Measurements from ENCODE around the gene HS3ST5. TPM values are rescaled to one million over a fixed set of nuclear protein-coding genes. Genes with fewer than 3 reads are reported as not detected.
A peak's percentile ranks its signal among the peaks of the same experiment; 100 is the strongest.

HS3ST5 gene, protein sequence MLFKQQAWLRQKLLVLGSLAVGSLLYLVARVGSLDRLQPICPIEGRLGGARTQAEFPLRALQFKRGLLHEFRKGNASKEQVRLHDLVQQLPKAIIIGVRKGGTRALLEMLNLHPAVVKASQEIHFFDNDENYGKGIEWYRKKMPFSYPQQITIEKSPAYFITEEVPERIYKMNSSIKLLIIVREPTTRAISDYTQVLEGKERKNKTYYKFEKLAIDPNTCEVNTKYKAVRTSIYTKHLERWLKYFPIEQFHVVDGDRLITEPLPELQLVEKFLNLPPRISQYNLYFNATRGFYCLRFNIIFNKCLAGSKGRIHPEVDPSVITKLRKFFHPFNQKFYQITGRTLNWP
- polyA plus RNA-seq (2013, experiment 1 of 2), result 2.0 TPM
- 2.1 TPM for polyA plus RNA-seq (2013, experiment 2 of 2)

DNA sequence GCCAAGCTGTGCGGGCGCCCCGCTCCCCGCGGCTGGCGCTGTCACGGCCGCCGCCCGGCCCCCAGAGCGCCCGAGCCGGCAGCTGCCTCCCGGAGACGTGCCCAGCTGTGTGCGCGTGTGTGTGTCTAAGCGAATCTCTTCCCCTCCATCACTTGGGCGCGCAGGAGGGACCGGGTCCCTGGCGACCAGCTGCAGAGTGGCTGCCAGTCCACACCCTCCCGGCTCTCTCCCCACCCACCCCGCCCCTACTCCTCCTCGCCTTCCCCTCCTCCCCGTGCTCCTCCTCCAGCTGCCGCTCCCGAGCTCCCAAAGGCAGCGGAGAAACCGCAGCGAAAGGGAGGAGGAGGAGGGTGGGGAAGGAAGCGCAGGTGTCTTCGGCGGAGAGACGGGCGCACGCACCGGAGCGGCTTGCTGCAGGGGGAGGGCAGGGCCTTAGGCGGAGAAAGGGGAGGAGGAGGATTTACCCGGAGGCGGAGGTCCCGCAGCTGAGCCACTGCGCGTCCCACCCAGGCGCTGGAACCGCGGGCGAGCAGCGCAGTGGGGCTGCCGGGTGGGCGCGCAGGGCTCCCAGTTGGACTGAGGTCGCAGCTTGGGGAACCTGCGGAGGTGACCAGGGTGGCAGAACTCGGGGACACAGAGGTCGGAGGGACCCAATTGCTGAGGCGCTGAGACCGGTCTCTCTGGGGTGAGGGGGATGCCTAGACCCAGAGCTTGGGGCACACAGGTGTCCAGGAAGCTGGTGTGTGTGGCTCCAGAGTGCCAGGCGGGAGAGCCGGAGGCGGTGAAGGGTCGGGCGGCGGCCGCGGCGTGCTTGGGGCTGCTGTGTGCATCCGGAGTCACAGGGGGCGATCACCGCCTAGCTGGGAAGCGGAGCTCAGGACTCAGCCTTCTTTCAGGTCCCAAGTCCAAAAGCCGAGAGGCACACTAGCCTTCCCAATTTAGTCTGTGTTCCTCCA lies at the start of gene HS3ST5:
Gene HS3ST5 (minus strand): TSS at position 198 of the 956 bp plus-strand sequence. CDS start 280,178 bp downstream, outside the sequence.
- Histone ChIP-seq H3K4me1 (ENCODE audit: control insufficient read depth, insufficient read depth, low read length, poor library complexity, severe bottlenecking) (no peaks in the 10 kb centered on the region), H3K4me3 (ENCODE audit: extremely low read depth, insufficient read depth, low read length, poor library complexity, severe bottlenecking) (peak within 1 kb of the TSS; percentile 63), H3K36me3 (ENCODE audit: control insufficient read depth, insufficient read depth, low read length) (no peaks in the 10 kb centered on the region), H3K27ac (ENCODE audit: low read depth, low read length, severe bottlenecking) (no peak within 1 kb of the TSS), H3K9me3 (ENCODE audit: control insufficient read depth, low read length) (no peaks in the 10 kb centered on the region)
- 1% methylated on average over 37 to 50 of the region's 73 CpGs for WGBS, 2 experiments (ENCODE audit: insufficient coverage in 2 of 2)

DNA sequence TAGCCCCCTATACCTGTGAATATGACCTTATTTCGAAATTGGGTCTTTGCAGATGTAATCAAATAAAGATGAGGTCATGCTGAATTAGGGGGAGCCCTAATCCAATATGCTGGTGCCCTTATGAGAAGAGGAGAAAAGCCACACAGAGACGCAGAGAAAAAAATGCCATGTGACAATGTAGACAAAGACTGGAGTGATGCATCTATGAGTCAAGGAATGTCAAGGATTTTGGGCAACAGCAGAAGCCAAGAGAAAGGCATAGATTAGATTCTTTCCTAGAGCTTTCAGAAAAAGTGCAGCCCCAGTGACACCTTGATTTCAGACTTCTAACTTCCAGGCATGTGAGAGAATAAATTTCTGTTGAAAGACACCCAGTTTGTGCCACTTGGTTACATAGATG lies 47.4 kb upstream of the HS3ST5 start:
- no peak overlapping the region for H3K4me3 ChIP-seq (ENCODE audit: extremely low read depth, insufficient read depth, low read length, poor library complexity, severe bottlenecking)
- H3K9me3 ChIP-seq (ENCODE audit: control insufficient read depth, low read length), result no peaks in the 10 kb centered on the region
- H3K36me3 ChIP-seq (ENCODE audit: control insufficient read depth, insufficient read depth, low read length), result no peaks in the 10 kb centered on the region
- no peak overlapping the region for H3K27ac ChIP-seq (ENCODE audit: low read depth, low read length, severe bottlenecking)
- WGBS, 2 experiments (ENCODE audit: insufficient coverage in 2 of 2), result 67 to 79% methylated on average over 2 of the region's 2 CpGs
- H3K4me1 ChIP-seq (ENCODE audit: control insufficient read depth, insufficient read depth, low read length, poor library complexity, severe bottlenecking), result peaks cover 17% of the 10 kb centered on the region

DNA sequence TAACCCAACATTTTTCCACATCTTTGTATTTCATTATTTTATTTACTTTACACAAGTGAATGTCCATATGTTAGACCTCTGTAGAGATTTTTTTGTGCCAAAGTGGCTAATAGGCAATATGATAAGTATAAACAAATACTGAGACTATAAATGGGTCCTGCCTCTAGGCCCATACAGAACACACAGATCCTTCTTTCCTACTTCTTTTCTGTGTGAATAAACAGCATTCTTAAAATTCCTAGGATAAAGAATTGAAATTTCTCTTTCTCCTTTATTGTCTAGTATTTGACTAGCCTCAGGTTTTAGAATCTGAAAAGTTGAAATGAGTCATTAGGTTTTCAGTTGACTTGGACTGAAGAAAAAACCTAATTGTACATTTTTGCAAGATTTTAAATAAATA lies 46.3 kb upstream of the HS3ST5 start:
- no peak overlapping the region for H3K4me3 ChIP-seq (ENCODE audit: extremely low read depth, insufficient read depth, low read length, poor library complexity, severe bottlenecking)
- no peak overlapping the region for H3K27ac ChIP-seq (ENCODE audit: low read depth, low read length, severe bottlenecking)
- H3K4me1 ChIP-seq (ENCODE audit: control insufficient read depth, insufficient read depth, low read length, poor library complexity, severe bottlenecking), result peaks cover 17% of the 10 kb centered on the region
- H3K36me3 ChIP-seq (ENCODE audit: control insufficient read depth, insufficient read depth, low read length), result no peaks in the 10 kb centered on the region
- H3K9me3 ChIP-seq (ENCODE audit: control insufficient read depth, low read length), result no peaks in the 10 kb centered on the region

DNA sequence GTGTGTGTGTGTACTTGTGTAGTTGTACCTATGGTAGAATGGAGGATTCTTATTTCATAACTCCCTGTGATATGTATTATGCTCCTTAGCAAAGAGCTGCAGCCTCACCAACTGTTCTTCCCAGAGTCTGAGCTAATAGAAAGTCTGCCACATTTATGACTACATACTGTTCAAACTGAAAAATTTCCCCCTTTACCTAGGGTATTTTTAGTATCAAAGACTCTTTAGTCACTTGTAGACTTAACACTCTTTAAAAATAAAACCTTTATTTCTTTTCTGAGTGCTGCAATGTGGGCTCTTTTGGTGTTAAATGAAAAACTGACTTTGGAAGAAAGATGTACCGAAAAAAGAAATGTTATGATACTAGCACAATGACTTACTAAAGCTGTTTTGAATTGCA lies 39.6 kb upstream of the HS3ST5 start:
- Histone ChIP-seq H3K4me3 (ENCODE audit: extremely low read depth, insufficient read depth, low read length, poor library complexity, severe bottlenecking) (no peak overlapping the region), H3K4me1 (ENCODE audit: control insufficient read depth, insufficient read depth, low read length, poor library complexity, severe bottlenecking) (no peaks in the 10 kb centered on the region), H3K36me3 (ENCODE audit: control insufficient read depth, insufficient read depth, low read length) (no peaks in the 10 kb centered on the region), H3K9me3 (ENCODE audit: control insufficient read depth, low read length) (no peaks in the 10 kb centered on the region), H3K27ac (ENCODE audit: low read depth, low read length, severe bottlenecking) (no peak overlapping the region)
- WGBS, 2 experiments (ENCODE audit: insufficient coverage in 2 of 2), result no CpG with 5 or more reads among the region's 1 CpG

DNA sequence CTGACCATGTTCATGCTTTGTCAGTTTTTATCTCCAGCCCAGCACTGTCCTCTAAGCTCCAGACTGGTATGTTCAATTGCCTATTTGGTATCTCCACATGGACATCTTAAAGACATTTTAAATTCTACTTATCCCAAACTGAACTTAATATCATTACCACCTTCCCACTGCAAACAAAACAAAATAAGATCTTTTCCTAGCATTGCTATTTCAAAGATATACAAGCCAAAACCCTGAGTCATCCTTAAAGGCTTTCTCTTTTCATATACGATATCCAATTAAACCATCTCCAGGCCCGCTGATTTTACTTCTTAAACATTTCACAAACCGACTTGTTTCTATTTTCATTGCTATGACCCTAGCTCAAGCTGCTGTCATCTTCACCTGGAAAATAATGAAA lies 35.1 kb upstream of the HS3ST5 start:
- H3K27ac ChIP-seq (ENCODE audit: low read depth, low read length, severe bottlenecking), result no peak overlapping the region
- H3K4me1 ChIP-seq (ENCODE audit: control insufficient read depth, insufficient read depth, low read length, poor library complexity, severe bottlenecking), result peaks cover 3% of the 10 kb centered on the region
- no peak overlapping the region for H3K4me3 ChIP-seq (ENCODE audit: extremely low read depth, insufficient read depth, low read length, poor library complexity, severe bottlenecking)
- H3K9me3 ChIP-seq (ENCODE audit: control insufficient read depth, low read length), result no peaks in the 10 kb centered on the region
- no peaks in the 10 kb centered on the region for H3K36me3 ChIP-seq (ENCODE audit: control insufficient read depth, insufficient read depth, low read length)
- WGBS, 2 experiments (ENCODE audit: insufficient coverage in 2 of 2), result 92% methylated on average over 3 of the region's 3 CpGs

DNA sequence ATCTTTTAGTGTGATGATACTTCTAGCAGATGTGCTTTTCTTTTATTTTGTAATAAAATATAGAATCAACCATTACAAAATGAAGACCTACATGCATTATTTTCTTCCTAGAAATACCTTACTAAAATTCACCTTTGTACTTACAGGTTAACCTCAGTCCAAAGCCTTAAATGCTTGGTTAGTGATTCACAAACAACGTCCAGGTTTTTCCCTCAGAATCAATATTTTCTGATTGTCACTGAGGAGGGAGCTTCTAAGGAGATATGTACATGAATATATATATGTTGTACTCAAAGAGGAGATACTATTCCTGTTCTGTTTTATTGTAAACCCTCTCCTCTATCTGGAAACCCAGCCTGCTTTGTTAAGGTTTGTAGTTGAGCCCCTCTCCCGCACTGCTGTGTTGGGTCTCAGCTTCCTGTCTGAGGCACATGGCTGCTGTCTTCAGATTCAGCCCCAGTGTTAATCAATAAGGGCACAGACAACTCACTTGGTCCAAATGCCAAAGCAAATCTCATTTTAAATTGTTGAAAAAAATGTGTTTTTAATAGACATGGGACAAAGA lies 33.9 kb upstream of the HS3ST5 start:
- WGBS, 2 experiments (ENCODE audit: insufficient coverage in 2 of 2), result 73% methylated on average over 1 of the region's 2 CpGs; no CpG with 5 or more reads in 1 of the 2 experiments
- Histone ChIP-seq H3K4me3 (ENCODE audit: extremely low read depth, insufficient read depth, low read length, poor library complexity, severe bottlenecking) (no peak overlapping the region), H3K36me3 (ENCODE audit: control insufficient read depth, insufficient read depth, low read length) (no peaks in the 10 kb centered on the region), H3K4me1 (ENCODE audit: control insufficient read depth, insufficient read depth, low read length, poor library complexity, severe bottlenecking) (peaks cover 3% of the 10 kb centered on the region), H3K9me3 (ENCODE audit: control insufficient read depth, low read length) (no peaks in the 10 kb centered on the region), H3K27ac (ENCODE audit: low read depth, low read length, severe bottlenecking) (no peak overlapping the region)

DNA sequence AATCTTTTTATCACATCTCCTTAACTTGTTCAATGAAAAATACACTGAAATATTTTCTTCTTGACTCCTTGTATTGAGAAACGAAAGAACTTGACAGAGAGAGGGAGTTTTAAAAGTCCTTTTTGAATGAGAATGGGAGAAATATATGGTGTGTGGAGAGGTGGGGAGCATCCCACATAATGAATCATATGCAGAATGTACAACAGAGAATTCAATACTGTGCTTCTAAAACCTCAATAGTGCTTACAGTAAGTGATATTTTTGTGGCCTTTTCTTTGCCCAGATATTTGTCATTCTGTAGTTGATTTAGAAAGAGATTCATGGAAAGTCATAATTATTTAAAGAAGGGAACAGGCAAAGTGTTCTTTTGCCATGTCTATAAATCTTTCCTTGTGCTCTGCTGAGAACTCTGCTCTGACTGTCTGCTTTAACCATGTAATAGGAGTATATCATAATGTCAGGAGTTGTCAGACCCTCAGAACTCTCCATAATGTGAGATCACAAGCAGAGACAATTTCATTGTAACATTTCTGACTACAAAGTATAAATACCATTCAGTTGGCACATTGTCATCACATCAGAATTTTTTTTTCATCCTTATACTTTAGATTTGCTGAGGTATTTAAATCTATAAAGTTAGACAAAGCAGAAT lies 32.8 kb upstream of the HS3ST5 start:
- H3K9me3 ChIP-seq (ENCODE audit: control insufficient read depth, low read length), result no peaks in the 10 kb centered on the region
- no peak overlapping the region for H3K27ac ChIP-seq (ENCODE audit: low read depth, low read length, severe bottlenecking)
- no CpG with 5 or more reads among the region's 1 CpG for WGBS, 2 experiments (ENCODE audit: insufficient coverage in 2 of 2)
- peaks cover 3% of the 10 kb centered on the region for H3K4me1 ChIP-seq (ENCODE audit: control insufficient read depth, insufficient read depth, low read length, poor library complexity, severe bottlenecking)
- H3K36me3 ChIP-seq (ENCODE audit: control insufficient read depth, insufficient read depth, low read length), result no peaks in the 10 kb centered on the region
- no peak overlapping the region for H3K4me3 ChIP-seq (ENCODE audit: extremely low read depth, insufficient read depth, low read length, poor library complexity, severe bottlenecking)

DNA sequence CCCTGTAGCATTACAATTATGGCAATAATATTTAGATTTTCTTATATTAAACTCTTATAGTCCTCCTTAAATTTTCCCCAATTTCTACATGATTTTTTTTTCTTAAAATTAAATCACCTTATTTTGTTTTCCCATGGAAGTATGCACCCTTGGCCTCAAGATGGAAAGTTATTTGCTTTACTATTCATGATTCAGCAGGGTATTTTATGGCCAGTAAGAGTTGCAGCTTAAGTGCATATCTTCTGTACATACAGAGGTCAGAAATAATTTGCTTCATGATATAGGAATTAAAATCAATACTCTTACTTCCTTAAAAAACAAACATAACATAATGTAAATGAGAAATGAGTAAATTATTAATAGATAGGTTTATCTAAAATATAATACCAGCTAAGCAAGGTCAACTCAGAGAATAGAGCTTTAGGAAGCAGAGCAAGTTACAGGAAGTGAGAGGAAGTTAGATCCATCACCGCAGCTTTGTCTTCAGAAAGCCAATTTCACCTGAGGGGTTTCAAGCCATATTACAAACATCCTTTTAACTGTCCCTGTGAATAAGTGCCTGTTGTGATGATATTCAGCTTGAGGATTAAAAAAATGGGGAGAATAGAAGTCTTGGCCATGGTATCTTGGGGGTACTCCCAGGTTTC lies 24.6 kb upstream of the HS3ST5 start:
- Histone ChIP-seq H3K27ac (ENCODE audit: low read depth, low read length, severe bottlenecking) (no peak overlapping the region), H3K4me1 (ENCODE audit: control insufficient read depth, insufficient read depth, low read length, poor library complexity, severe bottlenecking) (peaks cover 9% of the 10 kb centered on the region), H3K9me3 (ENCODE audit: control insufficient read depth, low read length) (no peaks in the 10 kb centered on the region), H3K4me3 (ENCODE audit: extremely low read depth, insufficient read depth, low read length, poor library complexity, severe bottlenecking) (no peak overlapping the region), H3K36me3 (ENCODE audit: control insufficient read depth, insufficient read depth, low read length) (no peaks in the 10 kb centered on the region)
- WGBS, 2 experiments (ENCODE audit: insufficient coverage in 2 of 2), result 100% methylated on average over 1 of the region's 1 CpG; no CpG with 5 or more reads in 1 of the 2 experiments

DNA sequence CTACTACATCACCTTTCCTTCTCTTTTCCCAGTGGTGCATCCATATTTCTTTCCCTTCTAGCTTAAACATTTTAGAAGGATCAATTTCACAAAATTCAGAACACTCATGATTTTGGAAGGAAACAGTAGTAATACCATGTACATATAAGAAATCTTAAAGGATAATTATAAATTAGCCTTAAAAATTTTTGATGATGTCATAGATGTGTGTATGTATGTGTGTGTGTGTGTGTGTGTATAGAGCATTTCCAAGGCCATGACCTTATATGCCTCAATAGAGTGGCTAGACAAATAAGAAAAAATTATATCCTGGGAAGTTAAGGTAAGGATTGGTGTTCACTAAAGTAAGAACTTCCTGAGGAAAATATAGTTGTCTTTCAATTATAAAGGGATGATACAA lies 24.1 kb upstream of the HS3ST5 start:
- Histone ChIP-seq H3K4me1 (ENCODE audit: control insufficient read depth, insufficient read depth, low read length, poor library complexity, severe bottlenecking) (peaks cover 9% of the 10 kb centered on the region), H3K9me3 (ENCODE audit: control insufficient read depth, low read length) (no peaks in the 10 kb centered on the region), H3K36me3 (ENCODE audit: control insufficient read depth, insufficient read depth, low read length) (no peaks in the 10 kb centered on the region), H3K4me3 (ENCODE audit: extremely low read depth, insufficient read depth, low read length, poor library complexity, severe bottlenecking) (no peak overlapping the region), H3K27ac (ENCODE audit: low read depth, low read length, severe bottlenecking) (no peak overlapping the region)

DNA sequence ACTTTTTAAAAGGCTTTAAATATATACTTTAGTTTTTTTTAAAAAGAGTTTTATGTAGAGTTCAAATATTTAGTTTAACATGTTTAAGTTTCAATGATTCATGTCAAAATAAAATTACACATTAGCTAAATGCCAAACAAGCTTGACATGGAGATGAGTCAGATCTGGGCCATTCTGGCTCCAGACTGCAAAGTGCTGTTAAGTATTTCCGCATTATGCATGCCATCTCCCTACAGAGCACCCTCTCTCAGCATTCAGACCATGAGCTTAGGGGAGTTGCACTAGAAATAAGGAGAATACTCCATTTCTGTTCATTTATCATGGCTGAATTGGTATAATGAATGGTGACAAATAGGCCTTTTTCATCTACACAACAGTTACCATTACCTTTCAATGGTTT lies 21.5 kb upstream of the HS3ST5 start:
- WGBS, 2 experiments (ENCODE audit: insufficient coverage in 2 of 2), result no CpG with 5 or more reads among the region's 1 CpG
- H3K27ac ChIP-seq (ENCODE audit: low read depth, low read length, severe bottlenecking), result no peak overlapping the region

More for the DNA sequence above, 21.5 kb upstream of the HS3ST5 start:
- no peaks in the 10 kb centered on the region for H3K9me3 ChIP-seq (ENCODE audit: control insufficient read depth, low read length)
- H3K4me3 ChIP-seq (ENCODE audit: extremely low read depth, insufficient read depth, low read length, poor library complexity, severe bottlenecking), result no peak overlapping the region
- H3K4me1 ChIP-seq (ENCODE audit: control insufficient read depth, insufficient read depth, low read length, poor library complexity, severe bottlenecking), result peaks cover 12% of the 10 kb centered on the region
- H3K36me3 ChIP-seq (ENCODE audit: control insufficient read depth, insufficient read depth, low read length), result no peaks in the 10 kb centered on the region
